ENCODE measurements around the gene ZWILCH.
A peak's percentile ranks its signal among the peaks of the same experiment; 100 is the strongest.

Gene ZWILCH

DNA sequence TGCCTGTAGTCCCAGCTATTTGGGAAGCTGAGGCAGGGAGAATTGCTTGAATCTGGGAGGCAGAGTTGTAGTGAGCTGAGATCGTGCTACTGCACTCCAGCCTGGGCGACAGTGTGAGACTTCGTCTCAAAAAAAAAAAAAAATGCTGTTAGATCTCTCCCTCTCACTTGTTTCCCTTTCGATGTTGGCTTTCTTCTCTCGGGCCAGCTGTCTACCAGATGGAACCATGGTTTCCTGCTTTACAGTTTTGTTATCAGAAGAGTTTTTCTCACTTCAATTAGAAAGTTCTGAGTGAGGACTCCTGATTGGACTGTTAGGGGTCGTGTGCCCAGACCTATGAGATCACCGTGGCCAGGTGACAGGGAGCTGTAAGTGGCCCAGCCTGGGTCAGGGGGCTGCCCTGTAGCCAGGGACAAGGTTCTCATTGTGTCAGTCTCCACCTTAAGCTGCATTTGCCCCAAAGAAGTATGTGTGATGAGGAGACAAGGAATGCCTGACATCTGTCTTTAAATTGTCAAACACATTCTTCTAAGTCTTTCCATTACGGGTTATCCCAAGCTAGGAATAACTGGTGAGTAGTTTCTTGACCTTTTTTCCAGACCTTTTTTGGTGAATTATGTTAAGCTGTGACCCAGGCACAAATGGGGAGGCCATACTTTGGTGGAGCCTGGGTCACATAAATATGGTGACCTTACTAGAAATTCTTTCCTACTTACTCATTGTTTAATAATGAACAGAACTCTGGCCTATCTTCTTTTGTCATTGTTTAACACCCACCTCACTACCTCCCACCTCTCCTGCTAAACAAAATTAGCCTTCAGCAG, 32.7 kb upstream of the ZWILCH start:
- FAIRE-seq, result peak; percentile 69
- TF ChIP-seq POU2F2 (IDR thresholded peaks at IDR 0.05; ENCODE audit: low read depth, low read length) (no peak), SPI1 (IDR thresholded peaks at IDR 0.05; ENCODE audit: low read depth, low read length) (no peak), PAX5 (IDR thresholded peaks at IDR 0.05; ENCODE audit: insufficient read depth, low read length, severe bottlenecking) (no peak), TAF1 (IDR thresholded peaks at IDR 0.05; ENCODE audit: low read depth, low read length) (no peak), POLR2A (IDR thresholded peaks at IDR 0.05; ENCODE audit: low read depth, low read length) (no peak), POLR2AphosphoS5 (IDR thresholded peaks at IDR 0.05; ENCODE audit: low read depth, low read length) (no peak)
- peak; percentile 55 for DNase-seq (ENCODE audit: insufficient read length, low spot score)

- TF ChIP-seq PAX5 (IDR thresholded peaks at IDR 0.05; ENCODE audit: insufficient read depth, low read length, severe bottlenecking) (no peak), POLR2A (IDR thresholded peaks at IDR 0.05; ENCODE audit: low read depth, low read length) (no peak), POLR2AphosphoS5 (IDR thresholded peaks at IDR 0.05; ENCODE audit: low read depth, low read length) (no peak), POU2F2 (IDR thresholded peaks at IDR 0.05; ENCODE audit: low read depth, low read length) (no peak), TAF1 (IDR thresholded peaks at IDR 0.05; ENCODE audit: low read depth, low read length) (no peak), SPI1 (IDR thresholded peaks at IDR 0.05; ENCODE audit: low read depth, low read length) (no peak)
- DNase-seq (ENCODE audit: insufficient read length, low spot score), result no peak
- no peak for FAIRE-seq
Observed at GRCh38 chr15:66474135-66474534, 31.0 kb upstream of the ZWILCH start.

GRCh38 chr15:66474963-66475362, 30.2 kb upstream of the ZWILCH start:
- TF ChIP-seq POU2F2 (IDR thresholded peaks at IDR 0.05; ENCODE audit: low read depth, low read length) (no peak), PAX5 (IDR thresholded peaks at IDR 0.05; ENCODE audit: insufficient read depth, low read length, severe bottlenecking) (no peak), POLR2A (IDR thresholded peaks at IDR 0.05; ENCODE audit: low read depth, low read length) (no peak), POLR2AphosphoS5 (IDR thresholded peaks at IDR 0.05; ENCODE audit: low read depth, low read length) (no peak), TAF1 (IDR thresholded peaks at IDR 0.05; ENCODE audit: low read depth, low read length) (no peak), SPI1 (IDR thresholded peaks at IDR 0.05; ENCODE audit: low read depth, low read length) (no peak)
- DNase-seq (ENCODE audit: insufficient read length, low spot score) (no peak), FAIRE-seq (no peak)

DNA sequence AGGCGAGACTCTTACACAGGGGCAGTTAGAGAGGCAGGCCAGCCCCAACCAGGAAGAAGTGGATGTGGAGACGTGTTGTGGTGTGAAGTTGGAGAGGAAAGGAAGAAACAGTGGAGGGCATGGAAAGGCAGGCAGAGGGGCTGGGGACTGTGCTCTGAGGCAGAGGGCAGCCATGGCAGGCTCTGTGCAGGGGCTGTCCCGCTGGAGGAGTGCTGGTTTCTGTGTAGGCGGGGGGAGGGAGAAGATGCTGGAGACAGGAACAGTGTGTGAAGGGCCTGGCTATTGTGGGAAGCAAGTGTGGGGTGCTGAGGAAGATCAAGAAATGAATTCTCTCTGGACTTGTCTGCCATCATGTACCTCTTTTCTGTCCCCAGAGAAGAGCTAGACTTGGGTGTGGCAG, 28.6 kb upstream of the ZWILCH start:
- TF ChIP-seq TAF1 (IDR thresholded peaks at IDR 0.05; ENCODE audit: low read depth, low read length) (no peak), POLR2AphosphoS5 (IDR thresholded peaks at IDR 0.05; ENCODE audit: low read depth, low read length) (no peak), PAX5 (IDR thresholded peaks at IDR 0.05; ENCODE audit: insufficient read depth, low read length, severe bottlenecking) (no peak), POLR2A (IDR thresholded peaks at IDR 0.05; ENCODE audit: low read depth, low read length) (no peak), SPI1 (IDR thresholded peaks at IDR 0.05; ENCODE audit: low read depth, low read length) (no peak), POU2F2 (IDR thresholded peaks at IDR 0.05; ENCODE audit: low read depth, low read length) (no peak)
- FAIRE-seq (no peak), DNase-seq (ENCODE audit: insufficient read length, low spot score) (no peak)

DNA sequence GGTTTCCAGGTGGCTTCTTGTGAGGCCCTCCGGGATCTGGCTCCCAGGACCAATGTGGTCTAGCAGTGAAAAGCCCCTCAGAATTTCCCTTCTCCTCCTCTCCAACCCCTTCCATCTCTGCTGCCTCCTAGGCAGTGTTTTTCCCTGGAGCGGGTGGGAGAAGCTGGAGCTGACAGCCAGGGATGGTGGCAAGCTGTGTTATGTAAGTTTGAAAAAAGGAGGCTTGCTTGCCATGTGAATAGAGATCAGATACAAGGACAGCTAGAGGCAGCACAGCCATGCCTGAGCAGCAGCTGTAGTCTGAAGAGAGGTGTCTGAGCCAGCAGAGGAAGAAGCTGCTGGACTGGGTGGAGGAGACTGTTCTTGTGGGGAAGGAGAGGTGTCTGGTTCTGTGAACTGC, 28.1 kb upstream of the ZWILCH start:
- no peak for TF ChIP-seq PAX5 (IDR thresholded peaks at IDR 0.05; ENCODE audit: insufficient read depth, low read length, severe bottlenecking)
- TF ChIP-seq TAF1 (IDR thresholded peaks at IDR 0.05; ENCODE audit: low read depth, low read length), result no peak
- no peak for TF ChIP-seq POLR2A (IDR thresholded peaks at IDR 0.05; ENCODE audit: low read depth, low read length)
- TF ChIP-seq POLR2AphosphoS5 (IDR thresholded peaks at IDR 0.05; ENCODE audit: low read depth, low read length), result no peak
- TF ChIP-seq POU2F2 (IDR thresholded peaks at IDR 0.05; ENCODE audit: low read depth, low read length), result no peak
- TF ChIP-seq SPI1 (IDR thresholded peaks at IDR 0.05; ENCODE audit: low read depth, low read length), result no peak
- FAIRE-seq (no peak), DNase-seq (ENCODE audit: insufficient read length, low spot score) (no peak)

GRCh38 chr15:66480267-66480666, 24.9 kb upstream of the ZWILCH start:
- no peak for DNase-seq (ENCODE audit: insufficient read length, low spot score)
- FAIRE-seq, result no peak
- TF ChIP-seq POU2F2 (IDR thresholded peaks at IDR 0.05; ENCODE audit: low read depth, low read length) (no peak), SPI1 (IDR thresholded peaks at IDR 0.05; ENCODE audit: low read depth, low read length) (no peak), TAF1 (IDR thresholded peaks at IDR 0.05; ENCODE audit: low read depth, low read length) (no peak), POLR2AphosphoS5 (IDR thresholded peaks at IDR 0.05; ENCODE audit: low read depth, low read length) (no peak), POLR2A (IDR thresholded peaks at IDR 0.05; ENCODE audit: low read depth, low read length) (no peak), PAX5 (IDR thresholded peaks at IDR 0.05; ENCODE audit: insufficient read depth, low read length, severe bottlenecking) (no peak)

GRCh38 chr15:66481107-66481856, 23.8 kb upstream of the ZWILCH start:
- no peak for FAIRE-seq
- no peak for DNase-seq (ENCODE audit: insufficient read length, low spot score)
- no peak for TF ChIP-seq POLR2A (IDR thresholded peaks at IDR 0.05; ENCODE audit: low read depth, low read length)
- TF ChIP-seq TAF1 (IDR thresholded peaks at IDR 0.05; ENCODE audit: low read depth, low read length), result no peak
- TF ChIP-seq PAX5 (IDR thresholded peaks at IDR 0.05; ENCODE audit: insufficient read depth, low read length, severe bottlenecking), result no peak
- TF ChIP-seq POLR2AphosphoS5 (IDR thresholded peaks at IDR 0.05; ENCODE audit: low read depth, low read length), result no peak
- TF ChIP-seq SPI1 (IDR thresholded peaks at IDR 0.05; ENCODE audit: low read depth, low read length), result no peak
- TF ChIP-seq POU2F2 (IDR thresholded peaks at IDR 0.05; ENCODE audit: low read depth, low read length), result no peak

DNA sequence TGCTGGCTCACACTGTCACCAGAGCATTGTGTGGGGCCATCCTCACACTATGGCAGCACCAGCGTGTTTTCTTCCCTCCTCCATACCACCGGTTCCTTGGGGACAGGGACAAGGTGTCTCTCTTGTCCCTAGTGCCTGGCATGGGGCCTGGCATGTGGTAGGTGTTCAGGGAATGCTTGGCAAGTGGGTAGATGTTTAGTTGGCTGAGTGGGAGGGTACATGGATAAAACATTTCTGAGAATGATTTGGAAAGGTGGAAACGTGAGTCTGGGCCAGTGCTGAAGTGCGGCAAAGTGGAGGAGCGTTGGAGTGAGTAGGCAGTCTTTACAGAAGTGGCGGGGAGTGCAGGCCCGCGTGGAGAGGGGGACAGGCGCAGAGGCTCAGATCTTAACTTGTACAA, 22.6 kb upstream of the ZWILCH start:
- no peak for FAIRE-seq
- DNase-seq (ENCODE audit: insufficient read length, low spot score), result no peak
- no peak for TF ChIP-seq PAX5 (IDR thresholded peaks at IDR 0.05; ENCODE audit: insufficient read depth, low read length, severe bottlenecking)
- no peak for TF ChIP-seq POLR2AphosphoS5 (IDR thresholded peaks at IDR 0.05; ENCODE audit: low read depth, low read length)
- no peak for TF ChIP-seq POLR2A (IDR thresholded peaks at IDR 0.05; ENCODE audit: low read depth, low read length)
- no peak for TF ChIP-seq SPI1 (IDR thresholded peaks at IDR 0.05; ENCODE audit: low read depth, low read length)
- no peak for TF ChIP-seq POU2F2 (IDR thresholded peaks at IDR 0.05; ENCODE audit: low read depth, low read length)
- no peak for TF ChIP-seq TAF1 (IDR thresholded peaks at IDR 0.05; ENCODE audit: low read depth, low read length)

DNA sequence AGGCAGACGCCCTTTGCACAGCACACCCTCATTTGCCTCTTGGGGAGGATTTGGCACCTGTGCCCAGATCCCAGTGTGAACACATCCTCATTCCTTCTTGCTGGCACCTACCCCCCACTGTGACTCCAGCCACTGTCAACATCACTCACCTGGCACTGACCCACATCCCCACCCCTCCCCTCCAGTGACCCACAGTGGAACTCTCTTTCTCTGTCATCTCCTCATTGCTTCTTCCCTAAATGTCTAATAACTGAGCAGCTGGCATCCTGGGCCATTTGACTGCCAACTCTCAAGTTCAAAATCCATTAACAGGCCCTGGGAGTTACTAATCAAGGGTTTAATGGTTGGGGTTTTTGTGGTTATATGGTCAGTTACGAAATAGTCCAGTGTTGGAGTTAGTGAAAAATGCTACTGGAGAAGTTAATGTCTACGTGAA, 22.0 kb upstream of the ZWILCH start:
- no peak for TF ChIP-seq POU2F2 (IDR thresholded peaks at IDR 0.05; ENCODE audit: low read depth, low read length)
- TF ChIP-seq SPI1 (IDR thresholded peaks at IDR 0.05; ENCODE audit: low read depth, low read length), result no peak
- no peak for TF ChIP-seq TAF1 (IDR thresholded peaks at IDR 0.05; ENCODE audit: low read depth, low read length)
- TF ChIP-seq PAX5 (IDR thresholded peaks at IDR 0.05; ENCODE audit: insufficient read depth, low read length, severe bottlenecking), result no peak
- no peak for TF ChIP-seq POLR2AphosphoS5 (IDR thresholded peaks at IDR 0.05; ENCODE audit: low read depth, low read length)
- TF ChIP-seq POLR2A (IDR thresholded peaks at IDR 0.05; ENCODE audit: low read depth, low read length), result no peak
- DNase-seq (ENCODE audit: insufficient read length, low spot score) (no peak), FAIRE-seq (no peak)
